Measurements from ENCODE around the gene TBC1D3I.

GRCh38 chr17:36205637-36206485 is 58.5 kb downstream of the TBC1D3I start:
- no peak for TF ChIP-seq CTCF (conservative IDR thresholded peaks at IDR 0.05 in 1 of 2, IDR thresholded peaks at IDR 0.05 in 1 of 2; ENCODE audit: extremely low read depth in 1 of 2, insufficient read depth in 1 of 2, low read depth in 1 of 2, low read length in 2 of 2)
- no peak for TF ChIP-seq EZH2 (IDR thresholded peaks at IDR 0.05; ENCODE audit: borderline replicate concordance, low read length)

Data from mammary epithelial cell (primary cell).